Aorta (tissue), 5 donors: ENCODE data around the gene CCSER1. TPM values are rescaled to one million over a fixed set of nuclear protein-coding genes. Genes with fewer than 3 reads are reported as not detected.
"Not testable (repeated sequence)": the region's sequence is repeated elsewhere in the genome, so short reads cannot be mapped to it uniquely, and the experiment has no call there.

Experiments used
- ATAC-seq: fragments of 200-7000 bp; cut with Tn5 transposase; one replicate; pipeline ENCODE4 v1.9.1; 2022; ENCODE audit warnings: moderate library complexity; ENCODE audit not compliant: low FRiP score
- DNase-seq, 2 donors: peaks; one replicate each; pipeline ENCODE4 v3.0.0-alpha.2; 2020
- H3K27ac ChIP-seq, 2 donors: one replicate each; pipeline ENCODE4 v1.5.1; 2013; ENCODE audit warnings: low read length in 2 of 2, mild to moderate bottlenecking in 2 of 2, moderate library complexity in 2 of 2, control low read depth in 1 of 2, inconsistent platforms in 1 of 2, low read depth in 1 of 2
- H3K27me3 ChIP-seq, 2 donors: one replicate each; pipeline ENCODE4 v1.6.1; 2013; ENCODE audit warnings: control low read depth in 1 of 2, low read length in 1 of 2, mild to moderate bottlenecking in 1 of 2, moderate library complexity in 1 of 2; ENCODE audit not compliant: insufficient read depth in 2 of 2, control insufficient read depth in 1 of 2
- H3K36me3 ChIP-seq, 2 donors: one replicate each; pipeline ENCODE4 v1.6.1; 2013; ENCODE audit warnings: control low read depth in 1 of 2, low read length in 1 of 2, mild to moderate bottlenecking in 1 of 2; ENCODE audit not compliant: insufficient read depth in 2 of 2, control insufficient read depth in 1 of 2
- H3K4me1 ChIP-seq, 2 donors: one replicate each; pipeline ENCODE4 v1.6.1; 2013; ENCODE audit warnings: low read length in 2 of 2, control low read depth in 1 of 2, mild to moderate bottlenecking in 1 of 2, moderate library complexity in 1 of 2; ENCODE audit not compliant: insufficient read depth in 2 of 2, control insufficient read depth in 1 of 2
- H3K4me3 ChIP-seq, 2 donors: one replicate each; pipeline ENCODE4 v1.5.1; 2013; ENCODE audit warnings: low read length in 2 of 2, control low read depth in 1 of 2, mild to moderate bottlenecking in 1 of 2
- H3K9me3 ChIP-seq: one replicate; pipeline ENCODE4 v1.6.1; 2013; ENCODE audit warnings: mild to moderate bottlenecking, low read length; ENCODE audit not compliant: control insufficient read depth
- WGBS, 2 donors: extraction: QIAGEN DNeasy Blood & Tissue Kit; methylation state at CpG; one replicate each; pipeline ENCODE4 v1.1.7; 2013; 5-methylcytosine and 5-hydroxymethylcytosine counted together
- intact Hi-C, 2 donors: fragments of 100-400 bp; cut with DNase I; formaldehyde crosslinking; loops; one replicate each; pipeline versions ENCODE4 v1.14.2 to v1.15.0; 2022
- polyA plus RNA-seq, 2 donors: library from polyadenylated mRNA; stranded (reverse); fragments of 200-250 nt; gene quantifications; one replicate each; pipeline ENCODE4 v1.2.3, GENCODE V29; 2013
- total RNA-seq, 2 donors: library from RNA; stranded (reverse); fragmentation: NEBNext Ultra II Directional; extraction: Animal tissue kit (Norgen Biotek cat#: 25700); gene quantifications; one replicate each; pipeline ENCODE4 v1.2.1, GENCODE V29; 2021
- donor health status: healthy with polysubstance abuse.
- donor health status: Bipolar disorder and iron deficiency.
- donor health status: DM: no; HTN: no; CAD: no.
- donor health status: DM: no; HTN: no; CAD: no.
- donor health status: DM: yes; HTN: yes; CAD: no.

Gene CCSER1
- total and polyA plus RNA-seq, 4 donors = 2.0 to 9.5 (median 9.3) TPM; not detected in 1

DNA sequence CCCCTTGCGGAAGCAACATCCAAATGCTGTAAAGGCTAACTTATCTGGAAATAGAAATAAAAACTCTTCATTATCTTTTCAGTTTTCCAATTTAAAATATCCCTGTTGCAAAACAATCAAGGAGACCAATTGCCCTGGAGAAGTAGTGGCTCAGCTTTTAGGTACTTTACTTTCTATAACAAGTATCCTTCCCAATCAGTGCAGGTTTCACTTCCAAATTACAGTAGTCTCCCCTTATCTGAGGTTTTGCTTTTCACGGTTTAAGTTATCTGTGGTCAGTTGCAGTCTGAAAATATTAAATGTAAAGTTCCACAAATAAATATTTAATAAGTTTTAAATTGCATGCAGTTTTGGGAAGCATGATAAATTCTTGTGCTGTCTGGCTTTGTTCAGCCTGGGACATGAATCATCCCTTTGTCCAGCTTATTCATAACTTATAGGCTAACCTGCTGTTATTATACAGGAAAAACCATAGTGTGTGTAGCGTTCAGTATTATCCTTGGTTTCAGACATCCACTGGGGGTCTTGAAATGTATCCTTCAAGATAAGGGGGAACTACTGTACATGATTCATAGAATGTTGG, 1203.5 kb downstream of the CCSER1 start:
- peaks cover 5% of the 10 kb centered on the region for H3K9me3 ChIP-seq
- H3K27me3 ChIP-seq = no peaks in the 10 kb centered on the region
- intact Hi-C loops = no loop called here
- H3K36me3 ChIP-seq = no peaks in the 10 kb centered on the region
- no peak overlapping the region for H3K4me3 ChIP-seq
- WGBS, 2 donors = 64 to 66% methylated on average over 3 of the region's 3 CpGs
- H3K4me1 ChIP-seq = no peaks in the 10 kb centered on the region
- ATAC-seq = no peak
- no peak overlapping the region for H3K27ac ChIP-seq
- DNase-seq = no peak

- intact Hi-C loops = no loop called here
- H3K4me3 ChIP-seq = no peak overlapping the region
- no peak overlapping the region for H3K27ac ChIP-seq
- H3K36me3 ChIP-seq = no peaks in the 10 kb centered on the region
- ATAC-seq = no peak
- WGBS, 2 donors = 72 to 89% methylated on average over 1 of the region's 1 CpG
- H3K27me3 ChIP-seq = no peaks in the 10 kb centered on the region
- H3K9me3 ChIP-seq = no peaks in the 10 kb centered on the region
- no peaks in the 10 kb centered on the region for H3K4me1 ChIP-seq
- no peak for DNase-seq
Observed at GRCh38 chr4:91340822-91341221, 1213.6 kb downstream of the CCSER1 start.

DNA sequence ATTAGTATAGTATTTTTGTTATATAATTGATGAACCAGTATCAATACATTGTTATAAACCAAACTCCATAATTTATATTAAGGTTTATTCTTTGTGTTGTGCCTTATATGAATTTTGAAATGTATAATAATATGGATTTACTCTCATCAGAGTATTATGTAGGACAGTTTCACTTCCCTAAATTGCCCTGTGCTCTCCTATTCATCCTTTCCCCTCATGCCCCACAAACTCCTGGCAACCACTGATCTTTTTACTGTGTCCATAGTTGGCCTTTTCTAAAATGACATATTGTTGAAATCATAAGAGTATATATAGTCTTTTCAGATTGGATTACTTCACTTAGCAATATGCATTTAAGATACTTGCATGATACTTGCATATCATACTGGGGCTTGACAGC, 1218.4 kb downstream of the CCSER1 start:
- Histone ChIP-seq H3K27ac (no peak overlapping the region), H3K4me3 (no peak overlapping the region), H3K9me3 (no peaks in the 10 kb centered on the region), H3K36me3 (no peaks in the 10 kb centered on the region), H3K27me3 (no peaks in the 10 kb centered on the region), H3K4me1 (no peaks in the 10 kb centered on the region)
- ATAC-seq (no peak), DNase-seq (no peak)
- intact Hi-C loops = no loop called here

- DNase-seq, H3K4me3 ChIP-seq, H3K27ac ChIP-seq, H3K27me3 ChIP-seq, H3K9me3 ChIP-seq, H3K36me3 ChIP-seq, H3K4me1 ChIP-seq, ATAC-seq, intact Hi-C loops: not testable (repeated sequence)
- 92 to 93% methylated on average over 4 of the region's 4 CpGs for WGBS, 2 donors
Observed at GRCh38 chr4:91356496-91356895, 1229.3 kb downstream of the CCSER1 start.

GRCh38 chr4:91358016-91358415, 1230.8 kb downstream of the CCSER1 start:
- WGBS, 2 donors = 85 to 86% methylated on average over 3 of the region's 3 CpGs
- DNase-seq, H3K27ac ChIP-seq: not testable (repeated sequence)

DNA sequence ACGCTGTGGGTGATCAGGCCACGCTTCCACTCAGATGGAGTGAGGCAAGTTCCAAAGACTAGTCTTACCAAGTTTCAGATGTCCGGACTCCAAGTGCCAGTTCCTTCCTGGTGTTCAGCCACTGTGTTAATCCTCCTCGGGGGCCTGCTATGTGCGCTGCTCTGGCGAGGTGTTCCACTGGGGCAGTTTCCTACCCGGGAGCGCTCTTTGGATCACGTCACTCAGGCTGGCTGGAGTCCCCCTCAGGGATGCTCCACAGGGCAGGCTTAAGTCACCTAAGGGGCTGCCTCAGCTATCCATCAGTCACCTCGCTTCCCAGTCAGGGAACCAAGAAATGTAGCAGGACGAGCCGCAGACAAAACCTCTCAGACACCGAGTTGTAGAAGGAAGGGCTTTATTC, 1231.4 kb downstream of the CCSER1 start:
- H3K4me3 ChIP-seq, H3K4me1 ChIP-seq, H3K27ac ChIP-seq, H3K9me3 ChIP-seq, intact Hi-C loops, DNase-seq, H3K36me3 ChIP-seq, ATAC-seq, H3K27me3 ChIP-seq: not testable (repeated sequence)
- 79 to 83% methylated on average over 13 of the region's 13 CpGs for WGBS, 2 donors

More at GRCh38 chr4:91358016-91358415, 1230.8 kb downstream of the CCSER1 start:
- H3K36me3 ChIP-seq, H3K9me3 ChIP-seq, ATAC-seq, intact Hi-C loops, H3K4me1 ChIP-seq, H3K4me3 ChIP-seq, H3K27me3 ChIP-seq: not testable (repeated sequence)

GRCh38 chr4:91359041-91360031, 1232.1 kb downstream of the CCSER1 start:
- intact Hi-C loops = no loop called here
- Histone ChIP-seq H3K4me3 (no peak overlapping the region), H3K27ac (no peak overlapping the region), H3K36me3 (no peaks in the 10 kb centered on the region), H3K4me1 (no peaks in the 10 kb centered on the region), H3K9me3 (no peaks in the 10 kb centered on the region), H3K27me3 (no peaks in the 10 kb centered on the region)
- DNase-seq = no peak
- no peak for ATAC-seq
- 46 to 50% methylated on average over 8 of the region's 8 CpGs for WGBS, 2 donors

GRCh38 chr4:91362125-91362524, 1234.9 kb downstream of the CCSER1 start:
- 55 to 62% methylated on average over 1 of the region's 1 CpG for WGBS, 2 donors
- Histone ChIP-seq H3K27ac (no peak overlapping the region), H3K4me3 (no peak overlapping the region), H3K36me3 (no peaks in the 10 kb centered on the region), H3K9me3 (no peaks in the 10 kb centered on the region), H3K27me3 (no peaks in the 10 kb centered on the region), H3K4me1 (no peaks in the 10 kb centered on the region)
- no peak for DNase-seq
- intact Hi-C loops = no loop called here
- no peak for ATAC-seq

DNA sequence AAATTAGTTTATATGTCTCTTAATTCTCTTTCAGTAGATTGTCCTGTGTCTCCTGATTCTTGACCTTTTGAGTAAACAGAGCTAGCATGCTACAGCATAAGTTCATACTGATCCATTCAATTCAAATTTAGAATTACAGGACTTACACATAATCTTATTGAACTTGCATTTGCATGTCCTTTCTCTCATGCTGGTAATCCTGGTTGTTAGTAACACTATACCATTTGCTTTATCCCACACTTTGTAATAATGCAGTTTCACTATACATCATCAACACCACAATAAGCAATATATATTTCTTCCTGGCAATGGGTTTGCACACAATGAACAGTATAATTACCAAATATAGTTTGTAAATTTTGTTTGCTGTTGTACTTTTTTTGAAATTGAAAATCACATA, 1239.4 kb downstream of the CCSER1 start:
- DNase-seq (no peak), ATAC-seq (no peak)
- H3K4me1 ChIP-seq = no peaks in the 10 kb centered on the region
- intact Hi-C loops = no loop called here
- H3K4me3 ChIP-seq = no peak overlapping the region
- H3K36me3 ChIP-seq = no peaks in the 10 kb centered on the region
- H3K9me3 ChIP-seq = no peaks in the 10 kb centered on the region
- H3K27me3 ChIP-seq = no peaks in the 10 kb centered on the region
- no peak overlapping the region for H3K27ac ChIP-seq
